ENCODE measurements around the gene NINL. TPM values are rescaled to one million over a fixed set of nuclear protein-coding genes. Genes with fewer than 3 reads are reported as not detected.
A peak's percentile ranks its signal among the peaks of the same experiment; 100 is the strongest.

Gene NINL
- total and polyA plus RNA-seq, 2 experiments from 2014 or later = 23.2 to 24.5 TPM

GRCh38 chr20:25408890-25409289 lies 176.4 kb downstream of the NINL start:
- H3K27me3 ChIP-seq = no peaks in the 10 kb centered on the region
- DNase-seq (ENCODE audit: low spot score) = no peak
- no peaks in the 10 kb centered on the region for H3K9me3 ChIP-seq (ENCODE audit: low read depth)
- H3K4me1 ChIP-seq (ENCODE audit: insufficient read depth) = peaks cover 7% of the 10 kb centered on the region
- WGBS (ENCODE audit: low lambda C conversion rate, missing lambda C conversion rate) = 91% methylated on average over 5 of the region's 5 CpGs
- no peak overlapping the region for H3K4me3 ChIP-seq
- TF ChIP-seq EZH2phosphoT487 (IDR thresholded peaks at IDR 0.05; ENCODE audit: low read depth, severe bottlenecking, unreplicated experiment) (no peak), CTCF (IDR thresholded peaks at IDR 0.05; ENCODE audit: poor library complexity) (no peak), EZH2 (IDR thresholded peaks at IDR 0.05; ENCODE audit: borderline replicate concordance) (no peak)
- no peaks in the 10 kb centered on the region for H3K9me2 ChIP-seq (replicated peaks; ENCODE audit: insufficient read depth)
- H2AFZ ChIP-seq = no peak overlapping the region
- H3K27ac ChIP-seq = no peak overlapping the region
- H3K4me2 ChIP-seq = peak overlapping the region; percentile 83
- no peaks in the 10 kb centered on the region for H4K20me1 ChIP-seq (ENCODE audit: insufficient read depth, poor library complexity, severe bottlenecking)
- H3K36me3 ChIP-seq (replicated peaks; ENCODE audit: insufficient read depth, low read depth) = no peaks in the 10 kb centered on the region
- peaks cover 12% of the 10 kb centered on the region for H3K79me2 ChIP-seq

GRCh38 chr20:25408170-25408547 lies 177.2 kb downstream of the NINL start:
- Histone ChIP-seq H3K27ac (peak overlapping the region; percentile 53), H2AFZ (peak overlapping the region; percentile 86), H3K4me1 (ENCODE audit: insufficient read depth) (peaks cover 7% of the 10 kb centered on the region), H3K9me2 (replicated peaks; ENCODE audit: insufficient read depth) (no peaks in the 10 kb centered on the region), H3K4me3 (peak overlapping the region; percentile 49), H3K36me3 (replicated peaks; ENCODE audit: insufficient read depth, low read depth) (no peaks in the 10 kb centered on the region), H4K20me1 (ENCODE audit: insufficient read depth, poor library complexity, severe bottlenecking) (no peaks in the 10 kb centered on the region), H3K4me2 (peak overlapping the region; percentile 83), H3K27me3 (no peaks in the 10 kb centered on the region), H3K79me2 (peaks cover 12% of the 10 kb centered on the region), H3K9me3 (ENCODE audit: low read depth) (no peaks in the 10 kb centered on the region)
- no peak for DNase-seq (ENCODE audit: low spot score)
- TF ChIP-seq EZH2 (IDR thresholded peaks at IDR 0.05; ENCODE audit: borderline replicate concordance) = no peak
- TF ChIP-seq EZH2phosphoT487 (IDR thresholded peaks at IDR 0.05; ENCODE audit: low read depth, severe bottlenecking, unreplicated experiment) = no peak
- TF ChIP-seq CTCF (IDR thresholded peaks at IDR 0.05; ENCODE audit: poor library complexity) = no peak
- 7% methylated on average over 4 of the region's 4 CpGs for WGBS (ENCODE audit: low lambda C conversion rate, missing lambda C conversion rate)

- peak within 1 kb of the TSS; percentile 86 for H2AFZ ChIP-seq
- DNase-seq (ENCODE audit: low spot score) = peak; percentile 92
- H3K79me2 ChIP-seq = peaks cover 12% of the 10 kb centered on the region
- no peaks in the 10 kb centered on the region for H3K9me3 ChIP-seq (ENCODE audit: low read depth)
- H4K20me1 ChIP-seq (ENCODE audit: insufficient read depth, poor library complexity, severe bottlenecking) = no peaks in the 10 kb centered on the region
- no peaks in the 10 kb centered on the region for H3K9me2 ChIP-seq (replicated peaks; ENCODE audit: insufficient read depth)
- no peaks in the 10 kb centered on the region for H3K36me3 ChIP-seq (replicated peaks; ENCODE audit: insufficient read depth, low read depth)
- 4% methylated on average over 55 of the region's 56 CpGs for WGBS (ENCODE audit: low lambda C conversion rate, missing lambda C conversion rate)
- TF ChIP-seq EZH2 (IDR thresholded peaks at IDR 0.05; ENCODE audit: borderline replicate concordance) (no peak), EZH2phosphoT487 (IDR thresholded peaks at IDR 0.05; ENCODE audit: low read depth, severe bottlenecking, unreplicated experiment) (no peak), CTCF (IDR thresholded peaks at IDR 0.05; ENCODE audit: poor library complexity) (no peak)
- H3K4me2 ChIP-seq = peak within 1 kb of the TSS; percentile 83
- peaks cover 7% of the 10 kb centered on the region for H3K4me1 ChIP-seq (ENCODE audit: insufficient read depth)
- H3K27ac ChIP-seq = peak within 1 kb of the TSS; percentile 53
- H3K4me3 ChIP-seq = peak within 1 kb of the TSS; percentile 49
- no peaks in the 10 kb centered on the region for H3K27me3 ChIP-seq
Observed at GRCh38 chr20:25407311-25408169, 177.8 kb downstream of the NINL start, which contains the start of gene GINS1. Gene GINS1, plus strand, starts transcription at chr20:25407673. Its CDS starts 148 bp downstream, at chr20:25407821.

Small RNA genes within 50 kb of the gene (small RNA-seq; reads per million reads assigned to genes)
- not detected for gene RNU6ATAC17P

Other genes starting within 250 kb of the NINL start
- gene ABHD12, start 194.7 kb downstream of the NINL start, total RNA-seq = 63.0 and 69.5 TPM in 2 replicates
- 150 and 187 TPM in 2 replicates for gene ABHD12, start 194.7 kb downstream of the NINL start, polyA plus RNA-seq
- gene GINS1, start 177.9 kb downstream of the NINL start, total RNA-seq = 4.9 and 6.5 TPM in 2 replicates
- gene GINS1, start 177.9 kb downstream of the NINL start, polyA plus RNA-seq = 3.5 and 7.6 TPM in 2 replicates
- 7.1 and 8.5 TPM in 2 replicates for gene NANP, start 38.5 kb upstream of the NINL start, total RNA-seq
- gene NANP, start 38.5 kb upstream of the NINL start, polyA plus RNA-seq = 3.7 and 5.4 TPM in 2 replicates
- gene ZNF337, start 111.3 kb upstream of the NINL start, total RNA-seq = 7.7 and 11.3 TPM in 2 replicates
- 6.6 and 7.1 TPM in 2 replicates for gene ZNF337, start 111.3 kb upstream of the NINL start, polyA plus RNA-seq